Left ventricle myocardium inferior (tissue), 1 donor: ENCODE measurements around the gene SLIT1. TPM values are rescaled to one million over a fixed set of nuclear protein-coding genes. Genes with fewer than 3 reads are reported as not detected.

Source experiments
- DNase-seq: peaks from one replicate; pipeline ENCODE4 v3.0.0-alpha.2; 2020
- H3K27ac ChIP-seq: fragments of 200-600 bp; replicated peaks from 2 replicates; pipeline ENCODE4 v1.8.0; 2021
- H3K27me3 ChIP-seq: fragments of 200-600 bp; 2 replicates; pipeline ENCODE4 v1.8.0; 2021; ENCODE audit warnings: low read depth
- H3K36me3 ChIP-seq: fragments of 200-600 bp; 2 replicates; pipeline ENCODE4 v1.8.0; 2021
- H3K4me1 ChIP-seq: fragments of 200-600 bp; 2 replicates; pipeline ENCODE4 v1.8.0; 2021
- H3K4me3 ChIP-seq: fragments of 200-600 bp; 2 replicates; pipeline ENCODE4 v1.8.0; 2021; ENCODE audit warnings: mild to moderate bottlenecking, moderate library complexity
- H3K9me3 ChIP-seq: fragments of 200-600 bp; replicated peaks from 2 replicates; pipeline ENCODE4 v1.8.0; 2021
- CTCF ChIP-seq: fragments of 200-600 bp; IDR thresholded peaks from 2 replicates; pipeline ENCODE4 v1.8.0; 2021; ENCODE audit warnings: antibody characterized with exemption, mild to moderate bottlenecking, borderline replicate concordance
- intact Hi-C: fragments of 100-400 bp; cut with micrococcal nuclease; formaldehyde crosslinking; loops from one replicate; pipeline ENCODE4 v1.11.0; 2022
- total RNA-seq: library from RNA; stranded (reverse); fragmentation: NEBNext Ultra II Directional; extraction: Animal tissue kit (Norgen Biotek cat#: 25700); gene quantifications from one replicate; pipeline ENCODE4 v1.2.1, GENCODE V29; 2021
- donor health status: DM: no; HTN: yes; CAD: no; lungs with severe emphysema.

SLIT1 gene
- total RNA-seq, 1 donor from 2014 or later = 0.08 TPM

GRCh38 chr10:97048649-97049427 lies 136.9 kb downstream of the SLIT1 start:
- no peak for TF ChIP-seq CTCF
- intact Hi-C loops = no loop called here
- peaks cover 6% of the 10 kb centered on the region for H3K9me3 ChIP-seq

GRCh38 chr10:97047788-97048187 lies 138.0 kb downstream of the SLIT1 start:
- Histone ChIP-seq H3K36me3 (no peaks in the 10 kb centered on the region), H3K9me3 (peaks cover 6% of the 10 kb centered on the region), H3K4me3 (no peak overlapping the region), H3K27me3 (peaks cover 16% of the 10 kb centered on the region), H3K4me1 (no peaks in the 10 kb centered on the region), H3K27ac (no peak overlapping the region)
- no peak for TF ChIP-seq CTCF
- DNase-seq = no peak
- intact Hi-C loops = no loop called here

More at GRCh38 chr10:97048649-97049427, 136.9 kb downstream of the SLIT1 start:
- Histone ChIP-seq H3K4me3 (no peak overlapping the region), H3K27me3 (peaks cover 16% of the 10 kb centered on the region), H3K27ac (no peak overlapping the region), H3K36me3 (no peaks in the 10 kb centered on the region), H3K4me1 (peaks cover 5% of the 10 kb centered on the region)
- no peak for DNase-seq

GRCh38 chr10:97047083-97047736 lies 138.5 kb downstream of the SLIT1 start:
- Histone ChIP-seq H3K9me3 (peaks cover 6% of the 10 kb centered on the region), H3K36me3 (no peaks in the 10 kb centered on the region), H3K4me3 (no peak overlapping the region), H3K27ac (no peak overlapping the region), H3K27me3 (peaks cover 16% of the 10 kb centered on the region), H3K4me1 (no peaks in the 10 kb centered on the region)
- intact Hi-C loops = no loop called here
- no peak for DNase-seq
- TF ChIP-seq CTCF = no peak

GRCh38 chr10:97046456-97047082 lies 139.2 kb downstream of the SLIT1 start:
- no peaks in the 10 kb centered on the region for H3K36me3 ChIP-seq
- no peak overlapping the region for H3K4me3 ChIP-seq
- no peaks in the 10 kb centered on the region for H3K4me1 ChIP-seq
- intact Hi-C loops = no loop called here
- peaks cover 6% of the 10 kb centered on the region for H3K9me3 ChIP-seq
- TF ChIP-seq CTCF = no peak
- no peak overlapping the region for H3K27ac ChIP-seq
- DNase-seq = no peak
- peaks cover 16% of the 10 kb centered on the region for H3K27me3 ChIP-seq

- Histone ChIP-seq H3K27me3 (no peaks in the 10 kb centered on the region), H3K4me1 (no peaks in the 10 kb centered on the region), H3K27ac (no peak overlapping the region), H3K4me3 (no peak overlapping the region), H3K36me3 (no peaks in the 10 kb centered on the region), H3K9me3 (peaks cover 6% of the 10 kb centered on the region)
- DNase-seq = no peak
- TF ChIP-seq CTCF = no peak
- intact Hi-C loops = no loop called here
Observed at GRCh38 chr10:97043563-97043855, 142.2 kb downstream of the SLIT1 start.
